ENCODE data around the gene ZNF488.

GRCh38 chr10:47420305-47421056, 36.4 kb upstream of the ZNF488 start:
- TF ChIP-seq, protein P1, sequence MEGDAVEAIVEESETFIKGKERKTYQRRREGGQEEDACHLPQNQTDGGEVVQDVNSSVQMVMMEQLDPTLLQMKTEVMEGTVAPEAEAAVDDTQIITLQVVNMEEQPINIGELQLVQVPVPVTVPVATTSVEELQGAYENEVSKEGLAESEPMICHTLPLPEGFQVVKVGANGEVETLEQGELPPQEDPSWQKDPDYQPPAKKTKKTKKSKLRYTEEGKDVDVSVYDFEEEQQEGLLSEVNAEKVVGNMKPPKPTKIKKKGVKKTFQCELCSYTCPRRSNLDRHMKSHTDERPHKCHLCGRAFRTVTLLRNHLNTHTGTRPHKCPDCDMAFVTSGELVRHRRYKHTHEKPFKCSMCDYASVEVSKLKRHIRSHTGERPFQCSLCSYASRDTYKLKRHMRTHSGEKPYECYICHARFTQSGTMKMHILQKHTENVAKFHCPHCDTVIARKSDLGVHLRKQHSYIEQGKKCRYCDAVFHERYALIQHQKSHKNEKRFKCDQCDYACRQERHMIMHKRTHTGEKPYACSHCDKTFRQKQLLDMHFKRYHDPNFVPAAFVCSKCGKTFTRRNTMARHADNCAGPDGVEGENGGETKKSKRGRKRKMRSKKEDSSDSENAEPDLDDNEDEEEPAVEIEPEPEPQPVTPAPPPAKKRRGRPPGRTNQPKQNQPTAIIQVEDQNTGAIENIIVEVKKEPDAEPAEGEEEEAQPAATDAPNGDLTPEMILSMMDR (IDR thresholded peaks at IDR 0.05; ENCODE audit: insufficient read depth, low read length), result no peak
- TF ChIP-seq SPI1 (IDR thresholded peaks at IDR 0.05; ENCODE audit: borderline replicate concordance, low read depth) (no peak), POLR2AphosphoS5 (IDR thresholded peaks at IDR 0.05; ENCODE audit: low read depth) (no peak)
